Measurements from ENCODE around the gene RIT1.
"Not testable (repeated sequence)": the region's sequence is repeated elsewhere in the genome, so short reads cannot be mapped to it uniquely, and the experiment has no call there.

The RIT1 gene

GRCh38 chr1:155933591-155934096 is 22.5 kb upstream of the RIT1 start:
- no peak for DNase-seq (ENCODE audit: low spot score)

- no peak for DNase-seq (ENCODE audit: low spot score)
These were observed 21.3 kb upstream of the RIT1 start for GRCh38 chr1:155932487-155932886.

GRCh38 chr1:155932081-155932480 is 20.9 kb upstream of the RIT1 start:
- no peak for DNase-seq (ENCODE audit: low spot score)

- DNase-seq (ENCODE audit: low spot score) = no peak
These were observed 20.3 kb upstream of the RIT1 start for GRCh38 chr1:155931332-155932038.

- DNase-seq (ENCODE audit: low spot score) = not testable (repeated sequence)
These were observed 19.6 kb upstream of the RIT1 start for GRCh38 chr1:155930725-155931124.

GRCh38 chr1:155929057-155929456 is 17.9 kb upstream of the RIT1 start:
- no peak for DNase-seq (ENCODE audit: low spot score)

GRCh38 chr1:155925506-155925905 is 14.4 kb upstream of the RIT1 start:
- no peak for DNase-seq (ENCODE audit: low spot score)

GRCh38 chr1:155920717-155921116 is 9.6 kb upstream of the RIT1 start:
- no peak for DNase-seq (ENCODE audit: low spot score)

- no peak for DNase-seq (ENCODE audit: low spot score)
These were observed 8.7 kb upstream of the RIT1 start for GRCh38 chr1:155919801-155920200.

GRCh38 chr1:155918660-155919059 is 7.5 kb upstream of the RIT1 start:
- DNase-seq (ENCODE audit: low spot score) = no peak

- no peak for DNase-seq (ENCODE audit: low spot score)
These were observed 3.0 kb upstream of the RIT1 start for GRCh38 chr1:155913969-155914757.

- no peak for DNase-seq (ENCODE audit: low spot score)
These were observed 947 bp upstream of the RIT1 start for GRCh38 chr1:155912056-155912536.

- no peak for DNase-seq (ENCODE audit: low spot score)
These were observed 478 bp downstream of the RIT1 start for GRCh38 chr1:155910621-155911121.

GRCh38 chr1:155909894-155910293 is 1.3 kb downstream of the RIT1 start:
- DNase-seq (ENCODE audit: low spot score) = no peak

- no peak for DNase-seq (ENCODE audit: low spot score)
These were observed 6.9 kb downstream of the RIT1 start for GRCh38 chr1:155904261-155904660.

GRCh38 chr1:155900161-155900560 is 11.0 kb downstream of the RIT1 start:
- DNase-seq (ENCODE audit: low spot score) = no peak

GRCh38 chr1:155899683-155900082 is 11.5 kb downstream of the RIT1 start:
- no peak for DNase-seq (ENCODE audit: low spot score)

- no peak for DNase-seq (ENCODE audit: low spot score)
These were observed 12.3 kb downstream of the RIT1 start for GRCh38 chr1:155898888-155899287.

GRCh38 chr1:155897746-155898145 is 13.4 kb downstream of the RIT1 start:
- DNase-seq (ENCODE audit: low spot score) = no peak

GRCh38 chr1:155896476-155896875 is 14.7 kb downstream of the RIT1 start:
- DNase-seq (ENCODE audit: low spot score) = not testable (repeated sequence)

GRCh38 chr1:155895617-155896016 is 15.5 kb downstream of the RIT1 start:
- not testable (repeated sequence) for DNase-seq (ENCODE audit: low spot score)

GRCh38 chr1:155893389-155894142 is 17.6 kb downstream of the RIT1 start:
- peak; percentile 83 for DNase-seq (ENCODE audit: low spot score)
